Gastrocnemius medialis (tissue), 4 donors: Measurements from ENCODE around the gene MDGA2. TPM values are rescaled to one million over a fixed set of nuclear protein-coding genes. Genes with fewer than 3 reads are reported as not detected.

Source experiments
- ATAC-seq, 2 donors: fragments of 150-250 bp; one replicate each; pipeline ENCODE4 v1.9.1; 2016
- DNase-seq, 2 donors: peaks; one replicate each; pipeline ENCODE4 v3.0.0-alpha.2; 2019
- H3K27ac ChIP-seq, 4 donors: fragments of 200-600 bp; sonication (generic); 1 replicate in 1 of 4; 2 replicates in 3 of 4; pipeline ENCODE4 v1.5.1; 2016 to 2018; ENCODE audit warnings: mild to moderate bottlenecking in 2 of 4, moderate library complexity in 1 of 4
- H3K27me3 ChIP-seq, 3 donors: fragments of 200-600 bp; sonication (generic) in 2 of 3; 1 replicate in 1 of 3; 2 replicates in 2 of 3; pipeline versions ENCODE4 v1.5.1 to v1.6.0; 2016 to 2019; ENCODE audit warnings: mild to moderate bottlenecking in 1 of 3, moderate library complexity in 1 of 3
- H3K36me3 ChIP-seq, 2 donors: fragments of 200-600 bp; sonication (generic) in 1 of 2; one replicate each; pipeline ENCODE4 v1.5.1; 2017 to 2018
- H3K4me1 ChIP-seq, 2 donors: fragments of 200-600 bp; sonication (generic) in 1 of 2; one replicate each; pipeline ENCODE4 v1.5.1; 2016 to 2017; ENCODE audit warnings: mild to moderate bottlenecking in 2 of 2
- H3K4me3 ChIP-seq, 4 donors: fragments of 200-600 bp; sonication (generic) in 3 of 4; 1 replicate in 1 of 4; 2 replicates in 3 of 4; pipeline ENCODE4 v1.5.1; 2016 to 2019; ENCODE audit warnings: mild to moderate bottlenecking in 2 of 4
- H3K9me3 ChIP-seq, 3 donors: fragments of 200-600 bp; sonication (generic) in 2 of 3; 1 replicate in 1 of 3; 2 replicates in 2 of 3; pipeline ENCODE4 v1.5.1; 2016 to 2019
- POLR2A ChIP-seq, 2 donors: fragments of 450-650 bp; IDR thresholded peaks; one replicate each; pipeline ENCODE4 v1.6.1; 2017; ENCODE audit warnings: antibody characterized with exemption in 2 of 2, mild to moderate bottlenecking in 2 of 2, moderate library complexity in 2 of 2
- in situ Hi-C, 4 donors: fragments of 200-750 bp; cut with MboI; loops; one replicate each; pipeline versions ENCODE4 v1.15.0 to v1.8.0; 2017; ENCODE audit warnings: low sequenced_read_pairs in 4 of 4
- intact Hi-C: fragments of 100-400 bp; cut with DNase I; formaldehyde crosslinking; loops from one replicate; pipeline ENCODE4 v1.15.1; 2023; ENCODE audit warnings: low total_unique reads
- total RNA-seq, 4 donors: library from RNA; depleted of rRNA; stranded (reverse); fragments of >200 nt; gene quantifications; one replicate each; pipeline versions ENCODE4 v1.1.0 to v1.2.3, GENCODE V29; 2016
- TF ChIP-seq, protein P1 (sequence below), 5 experiments: fragments of 450-650 bp in 3 of 5; fragments of 200-600 bp in 2 of 5; sonication (generic) in 2 of 5; IDR thresholded peaks in 4 of 5; conservative IDR thresholded peaks in 1 of 5; 1 replicate in 4 of 5; 2 replicates in 1 of 5; pipeline ENCODE4 v1.5.1; 2016 to 2019; ENCODE audit warnings: antibody characterized with exemption in 5 of 5, mild to moderate bottlenecking in 3 of 5, moderate library complexity in 3 of 5

MDGA2 gene
- total RNA-seq, 4 donors from 2014 or later = not detected

DNA sequence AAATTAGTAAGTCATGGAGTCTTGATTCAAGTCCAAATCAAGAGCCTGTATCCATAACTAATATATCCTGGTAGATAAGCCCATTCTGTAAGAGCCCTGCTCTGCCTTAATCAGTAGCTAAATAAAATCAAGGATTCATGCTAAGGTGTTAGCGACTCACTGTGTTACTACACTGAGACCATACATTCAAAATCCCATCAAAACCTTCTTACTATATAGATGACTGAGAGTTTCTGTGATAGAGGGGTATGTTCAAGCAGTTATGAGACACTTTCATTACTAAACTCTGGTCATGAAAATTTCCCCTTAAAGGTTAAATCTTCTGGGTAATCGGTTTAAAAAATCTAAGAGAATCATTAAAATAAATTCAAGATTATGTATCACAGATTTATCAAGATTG is 78.5 kb downstream of the MDGA2 start:
- H3K36me3 ChIP-seq = no peaks in the 10 kb centered on the region
- intact Hi-C loops = no loop called here
- DNase-seq (no peak), ATAC-seq (no peak)
- H3K9me3 ChIP-seq = no peaks in the 10 kb centered on the region
- H3K27me3 ChIP-seq = no peaks in the 10 kb centered on the region
- no peaks in the 10 kb centered on the region for H3K4me1 ChIP-seq
- no peak for TF ChIP-seq POLR2A (IDR thresholded peaks at IDR 0.05)
- TF ChIP-seq, protein P1, sequence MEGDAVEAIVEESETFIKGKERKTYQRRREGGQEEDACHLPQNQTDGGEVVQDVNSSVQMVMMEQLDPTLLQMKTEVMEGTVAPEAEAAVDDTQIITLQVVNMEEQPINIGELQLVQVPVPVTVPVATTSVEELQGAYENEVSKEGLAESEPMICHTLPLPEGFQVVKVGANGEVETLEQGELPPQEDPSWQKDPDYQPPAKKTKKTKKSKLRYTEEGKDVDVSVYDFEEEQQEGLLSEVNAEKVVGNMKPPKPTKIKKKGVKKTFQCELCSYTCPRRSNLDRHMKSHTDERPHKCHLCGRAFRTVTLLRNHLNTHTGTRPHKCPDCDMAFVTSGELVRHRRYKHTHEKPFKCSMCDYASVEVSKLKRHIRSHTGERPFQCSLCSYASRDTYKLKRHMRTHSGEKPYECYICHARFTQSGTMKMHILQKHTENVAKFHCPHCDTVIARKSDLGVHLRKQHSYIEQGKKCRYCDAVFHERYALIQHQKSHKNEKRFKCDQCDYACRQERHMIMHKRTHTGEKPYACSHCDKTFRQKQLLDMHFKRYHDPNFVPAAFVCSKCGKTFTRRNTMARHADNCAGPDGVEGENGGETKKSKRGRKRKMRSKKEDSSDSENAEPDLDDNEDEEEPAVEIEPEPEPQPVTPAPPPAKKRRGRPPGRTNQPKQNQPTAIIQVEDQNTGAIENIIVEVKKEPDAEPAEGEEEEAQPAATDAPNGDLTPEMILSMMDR (IDR thresholded peaks at IDR 0.05 in 4 of 5, conservative IDR thresholded peaks at IDR 0.05 in 1 of 5) = no peak
- no peak overlapping the region for H3K4me3 ChIP-seq
- no peak overlapping the region for H3K27ac ChIP-seq
- in situ Hi-C loops = no loop called here

- no peaks in the 10 kb centered on the region for H3K9me3 ChIP-seq
- H3K27me3 ChIP-seq = no peaks in the 10 kb centered on the region
- no peak for ATAC-seq
- H3K4me1 ChIP-seq = no peaks in the 10 kb centered on the region
- in situ Hi-C loops = no loop called here
- H3K36me3 ChIP-seq = no peaks in the 10 kb centered on the region
- H3K27ac ChIP-seq = no peak overlapping the region
- TF ChIP-seq POLR2A (IDR thresholded peaks at IDR 0.05) = no peak
- TF ChIP-seq, protein P1 (IDR thresholded peaks at IDR 0.05 in 4 of 5, conservative IDR thresholded peaks at IDR 0.05 in 1 of 5) = no peak
- H3K4me3 ChIP-seq = no peak overlapping the region
- no peak for DNase-seq
- intact Hi-C loops = no loop called here
Measured at GRCh38 chr14:47596232-47596631, 79.2 kb downstream of the MDGA2 start.

GRCh38 chr14:47595552-47595951 is 79.9 kb downstream of the MDGA2 start:
- H3K9me3 ChIP-seq = no peaks in the 10 kb centered on the region
- in situ Hi-C loops (no loop called here), intact Hi-C loops (no loop called here)
- ATAC-seq (no peak), DNase-seq (no peak)
- H3K27ac ChIP-seq = no peak overlapping the region
- no peaks in the 10 kb centered on the region for H3K27me3 ChIP-seq
- TF ChIP-seq POLR2A (IDR thresholded peaks at IDR 0.05) = no peak
- TF ChIP-seq, protein P1 (IDR thresholded peaks at IDR 0.05 in 4 of 5, conservative IDR thresholded peaks at IDR 0.05 in 1 of 5) = no peak
- no peaks in the 10 kb centered on the region for H3K36me3 ChIP-seq
- H3K4me3 ChIP-seq = no peak overlapping the region
- no peaks in the 10 kb centered on the region for H3K4me1 ChIP-seq

DNA sequence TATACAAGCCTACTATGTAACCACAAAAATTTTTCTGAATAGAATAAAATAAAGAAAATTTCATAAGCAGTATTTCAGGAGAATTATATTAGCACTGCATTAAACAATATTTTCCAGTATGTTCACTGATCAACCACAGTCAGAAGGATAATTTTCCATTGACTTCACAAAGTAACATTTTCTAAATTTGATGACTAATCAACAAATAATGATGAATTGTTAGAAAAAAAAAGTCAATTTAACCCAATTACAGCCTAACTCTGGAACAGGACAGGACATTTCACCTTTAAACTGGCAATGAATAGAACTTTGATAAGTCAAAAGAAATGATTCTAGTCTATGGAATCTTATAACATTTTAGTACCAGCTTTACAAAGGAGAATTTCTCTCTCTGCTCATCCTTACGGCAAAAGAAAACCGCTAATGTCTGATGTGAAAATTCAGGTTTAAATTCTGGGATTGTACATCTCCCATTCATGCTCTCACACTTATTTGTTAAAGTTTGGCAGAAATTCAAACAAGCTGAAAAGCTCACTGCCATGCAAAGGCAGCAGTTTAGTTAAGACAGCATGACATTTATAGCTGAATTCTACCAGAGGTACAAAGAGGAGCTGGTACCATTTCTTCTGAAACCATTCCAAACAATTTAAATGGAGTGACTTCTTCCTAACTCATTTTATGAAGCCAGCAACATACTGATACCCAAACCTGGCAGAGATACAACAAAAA is 84.5 kb downstream of the MDGA2 start:
- H3K9me3 ChIP-seq = no peaks in the 10 kb centered on the region
- ATAC-seq = no peak
- DNase-seq = no peak
- H3K4me1 ChIP-seq = no peaks in the 10 kb centered on the region
- intact Hi-C loops (no loop called here), in situ Hi-C loops (no loop called here)
- H3K27ac ChIP-seq = no peak overlapping the region
- no peak overlapping the region for H3K4me3 ChIP-seq
- H3K36me3 ChIP-seq = no peaks in the 10 kb centered on the region
- TF ChIP-seq POLR2A (IDR thresholded peaks at IDR 0.05) = no peak
- TF ChIP-seq, protein P1 (IDR thresholded peaks at IDR 0.05 in 4 of 5, conservative IDR thresholded peaks at IDR 0.05 in 1 of 5) = no peak
- no peaks in the 10 kb centered on the region for H3K27me3 ChIP-seq

GRCh38 chr14:47585447-47585846 is 90.0 kb downstream of the MDGA2 start:
- ATAC-seq (no peak), DNase-seq (no peak)
- Histone ChIP-seq H3K27ac (no peak overlapping the region), H3K4me1 (no peaks in the 10 kb centered on the region), H3K27me3 (no peaks in the 10 kb centered on the region), H3K36me3 (no peaks in the 10 kb centered on the region), H3K9me3 (no peaks in the 10 kb centered on the region), H3K4me3 (no peak overlapping the region)
- TF ChIP-seq POLR2A (IDR thresholded peaks at IDR 0.05) = no peak
- TF ChIP-seq, protein P1 (IDR thresholded peaks at IDR 0.05 in 4 of 5, conservative IDR thresholded peaks at IDR 0.05 in 1 of 5) = no peak
- in situ Hi-C loops (no loop called here), intact Hi-C loops (no loop called here)
